Loucy (cell line): ENCODE data around the gene PACRG.

Source experiments
- H2AFZ ChIP-seq: fragments of 200-600 bp; sonication (generic); 2 replicates; pipeline ENCODE4 v1.6.0; 2016; ENCODE audit warnings: antibody characterized with exemption, mild to moderate bottlenecking, low read length, moderate library complexity
- H3F3A ChIP-seq: fragments of 200-600 bp; 2 replicates; pipeline ENCODE4 v1.6.0; 2016; ENCODE audit warnings: antibody characterized with exemption, low read depth, mild to moderate bottlenecking
- H3K27me3 ChIP-seq: fragments of 200-600 bp; sonication (generic); 2 replicates; pipeline ENCODE4 v1.6.1; 2014; ENCODE audit warnings: low read length, mild to moderate bottlenecking; ENCODE audit not compliant: insufficient read depth, poor library complexity, severe bottlenecking
- H3K36me3 ChIP-seq: fragments of 200-600 bp; sonication (generic); 2 replicates; pipeline ENCODE4 v1.6.1; 2016; ENCODE audit warnings: low read length; ENCODE audit not compliant: insufficient read depth
- H3K4me1 ChIP-seq: fragments of 200-600 bp; sonication (generic); 2 replicates; pipeline ENCODE4 v1.5.1; 2014; ENCODE audit warnings: low read length, mild to moderate bottlenecking; ENCODE audit not compliant: insufficient read depth, poor library complexity, severe bottlenecking
- H3K4me2 ChIP-seq: fragments of 200-600 bp; sonication (generic); 2 replicates; pipeline ENCODE4 v1.6.0; 2014; ENCODE audit warnings: antibody characterized with exemption, low read length, low read depth, mild to moderate bottlenecking; ENCODE audit not compliant: poor library complexity, severe bottlenecking
- H3K4me3 ChIP-seq: fragments of 200-600 bp; sonication (generic); 2 replicates; pipeline ENCODE4 v1.5.1; 2014; ENCODE audit warnings: low read length, mild to moderate bottlenecking, mixed read lengths; ENCODE audit not compliant: poor library complexity, severe bottlenecking
- H3K79me2 ChIP-seq: fragments of 200-600 bp; sonication (generic); 2 replicates; pipeline ENCODE4 v1.6.1; 2014; ENCODE audit warnings: low read length; ENCODE audit not compliant: insufficient read depth
- H3K9ac ChIP-seq: fragments of 200-600 bp; sonication (generic); 2 replicates; pipeline ENCODE4 v1.6.0; 2014; ENCODE audit warnings: mild to moderate bottlenecking, low read depth, low read length, moderate library complexity; ENCODE audit not compliant: poor library complexity, severe bottlenecking
- H3K9me2 ChIP-seq: fragments of 200-600 bp; sonication (generic); replicated peaks from 2 replicates; pipeline ENCODE4 v1.6.1; 2016; ENCODE audit warnings: low read depth, low read length, mixed read lengths
- H3K9me3 ChIP-seq: fragments of 200-600 bp; sonication (generic); 2 replicates; pipeline ENCODE4 v1.6.1; 2014; ENCODE audit warnings: mild to moderate bottlenecking, antibody characterized with exemption, low read length, low read depth; ENCODE audit not compliant: insufficient read depth
- H4K20me1 ChIP-seq: fragments of 200-600 bp; sonication (generic); 2 replicates; pipeline ENCODE4 v1.6.0; 2014; ENCODE audit warnings: antibody characterized with exemption, low read length, mild to moderate bottlenecking; ENCODE audit not compliant: insufficient read depth, poor library complexity, severe bottlenecking
- EZH2phosphoT487 ChIP-seq: fragments of 200-600 bp; IDR thresholded peaks from 2 replicates; pipeline ENCODE4 v1.6.1; 2018; ENCODE audit warnings: antibody characterized with exemption, mild to moderate bottlenecking, moderate library complexity, borderline replicate concordance
- TF ChIP-seq, protein P1 (sequence below): fragments of 200-600 bp; sonication (generic); conservative IDR thresholded peaks from 2 replicates; pipeline ENCODE4 v1.5.1; 2014; ENCODE audit warnings: mild to moderate bottlenecking, antibody characterized with exemption, low read length

Gene PACRG

DNA sequence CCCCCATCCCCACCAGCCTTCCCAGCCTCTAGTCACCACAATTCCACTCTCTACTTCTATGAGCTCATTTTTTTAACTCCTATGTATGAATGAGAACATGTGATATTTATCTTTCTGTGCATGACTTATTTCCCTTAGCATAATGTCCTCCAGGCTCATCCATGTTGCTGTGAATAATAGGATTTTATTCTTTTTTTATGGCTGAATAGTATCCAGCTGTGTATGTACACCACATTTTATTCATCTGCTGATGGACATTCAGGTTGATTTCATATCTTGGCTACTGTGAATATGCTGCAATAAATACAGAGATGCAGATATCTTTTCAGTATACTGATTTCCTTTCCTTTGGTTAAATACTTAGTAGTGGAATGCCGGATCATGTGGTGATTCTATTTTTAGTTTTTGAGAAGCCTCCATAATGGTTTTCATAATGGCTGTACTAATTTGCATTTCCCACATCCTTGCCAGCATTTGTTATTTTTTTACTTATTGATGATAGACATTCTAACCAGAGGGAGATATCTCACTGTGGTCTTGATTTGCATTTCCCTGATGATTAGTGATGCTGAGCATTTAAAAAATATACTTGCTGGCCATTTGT is 194.9 kb downstream of the PACRG start:
- H3K79me2 ChIP-seq = no peaks in the 10 kb centered on the region
- no peaks in the 10 kb centered on the region for H3K9me2 ChIP-seq
- no peak overlapping the region for H3K4me3 ChIP-seq
- H4K20me1 ChIP-seq = no peaks in the 10 kb centered on the region
- H3F3A ChIP-seq = no peaks in the 10 kb centered on the region
- no peaks in the 10 kb centered on the region for H3K36me3 ChIP-seq
- H3K4me1 ChIP-seq = no peaks in the 10 kb centered on the region
- H3K27me3 ChIP-seq = no peaks in the 10 kb centered on the region
- no peak for TF ChIP-seq EZH2phosphoT487
- TF ChIP-seq, protein P1, sequence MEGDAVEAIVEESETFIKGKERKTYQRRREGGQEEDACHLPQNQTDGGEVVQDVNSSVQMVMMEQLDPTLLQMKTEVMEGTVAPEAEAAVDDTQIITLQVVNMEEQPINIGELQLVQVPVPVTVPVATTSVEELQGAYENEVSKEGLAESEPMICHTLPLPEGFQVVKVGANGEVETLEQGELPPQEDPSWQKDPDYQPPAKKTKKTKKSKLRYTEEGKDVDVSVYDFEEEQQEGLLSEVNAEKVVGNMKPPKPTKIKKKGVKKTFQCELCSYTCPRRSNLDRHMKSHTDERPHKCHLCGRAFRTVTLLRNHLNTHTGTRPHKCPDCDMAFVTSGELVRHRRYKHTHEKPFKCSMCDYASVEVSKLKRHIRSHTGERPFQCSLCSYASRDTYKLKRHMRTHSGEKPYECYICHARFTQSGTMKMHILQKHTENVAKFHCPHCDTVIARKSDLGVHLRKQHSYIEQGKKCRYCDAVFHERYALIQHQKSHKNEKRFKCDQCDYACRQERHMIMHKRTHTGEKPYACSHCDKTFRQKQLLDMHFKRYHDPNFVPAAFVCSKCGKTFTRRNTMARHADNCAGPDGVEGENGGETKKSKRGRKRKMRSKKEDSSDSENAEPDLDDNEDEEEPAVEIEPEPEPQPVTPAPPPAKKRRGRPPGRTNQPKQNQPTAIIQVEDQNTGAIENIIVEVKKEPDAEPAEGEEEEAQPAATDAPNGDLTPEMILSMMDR = no peak
- no peaks in the 10 kb centered on the region for H3K9me3 ChIP-seq
- H2AFZ ChIP-seq = no peak overlapping the region
- no peak overlapping the region for H3K9ac ChIP-seq
- no peak overlapping the region for H3K4me2 ChIP-seq

DNA sequence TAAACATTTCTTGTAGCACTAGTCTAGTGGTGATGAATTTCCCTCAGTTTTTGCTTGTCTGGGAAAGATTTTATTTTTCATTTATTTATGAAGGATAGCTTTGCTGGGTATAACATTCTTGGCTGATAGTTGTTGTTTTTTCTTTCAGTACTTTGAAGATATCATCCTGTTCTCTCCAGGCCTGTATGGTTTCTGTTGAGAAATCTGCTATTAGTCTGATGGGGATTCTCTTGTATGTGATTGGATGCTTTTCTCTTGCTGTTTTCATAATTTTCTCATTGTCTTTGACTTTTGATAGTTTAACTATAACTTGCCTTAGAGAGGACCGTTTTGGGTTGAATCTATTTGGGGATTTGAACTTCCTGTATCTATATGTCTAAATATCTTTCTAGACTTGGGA is 207.1 kb downstream of the PACRG start:
- Histone ChIP-seq H3K27me3 (no peaks in the 10 kb centered on the region), H3K36me3 (no peaks in the 10 kb centered on the region), H3F3A (no peaks in the 10 kb centered on the region), H3K9ac (no peak overlapping the region), H3K9me3 (peaks cover 4% of the 10 kb centered on the region; the same call in 1 of the 2 replicates), H4K20me1 (no peaks in the 10 kb centered on the region), H3K9me2 (no peaks in the 10 kb centered on the region), H3K4me1 (no peaks in the 10 kb centered on the region), H3K4me3 (no peak overlapping the region), H3K4me2 (no peak overlapping the region), H3K79me2 (no peaks in the 10 kb centered on the region), H2AFZ (no peak overlapping the region)
- TF ChIP-seq, protein P1 = no peak
- no peak for TF ChIP-seq EZH2phosphoT487

DNA sequence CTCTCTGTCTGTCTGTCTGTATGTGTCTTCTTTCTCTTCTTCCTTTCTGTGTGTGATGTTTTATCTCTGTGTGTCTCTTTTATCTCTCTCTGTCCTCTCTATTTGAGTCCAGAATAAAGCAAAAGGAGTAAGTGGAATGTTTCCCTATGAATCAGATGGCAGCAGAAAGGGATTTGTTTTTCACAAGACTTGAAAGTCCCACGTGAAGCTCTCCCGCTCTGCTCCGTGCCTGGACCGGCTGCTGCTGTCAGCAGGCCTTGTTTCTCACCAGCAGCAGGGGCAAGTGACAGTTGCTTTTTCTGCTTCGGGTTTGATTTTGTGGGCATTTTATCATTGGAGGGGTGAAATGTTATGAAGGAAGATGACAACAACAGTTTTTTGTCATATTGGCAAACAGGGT is 212.7 kb downstream of the PACRG start:
- Histone ChIP-seq H3K27me3 (no peaks in the 10 kb centered on the region), H3K9me2 (no peaks in the 10 kb centered on the region), H3K4me1 (no peaks in the 10 kb centered on the region), H3K4me3 (no peak overlapping the region), H3K9ac (no peak overlapping the region), H3K9me3 (no peaks in the 10 kb centered on the region; the same call in 1 of the 2 replicates), H3F3A (no peaks in the 10 kb centered on the region), H4K20me1 (no peaks in the 10 kb centered on the region), H3K4me2 (no peak overlapping the region), H3K36me3 (no peaks in the 10 kb centered on the region), H2AFZ (no peak overlapping the region), H3K79me2 (no peaks in the 10 kb centered on the region)
- no peak for TF ChIP-seq EZH2phosphoT487
- TF ChIP-seq, protein P1 = no peak
